A549 treated with RU486 at 1 μM for 4 hours (cell line): Measurements from ENCODE around the gene ADD1. TPM values are rescaled to one million over a fixed set of nuclear protein-coding genes. Genes with fewer than 3 reads are reported as not detected.

Source experiments
- total RNA-seq: library from RNA; stranded (reverse); fragments of 200-300 nt; extraction: Qiagen RNA extraction; gene quantifications from 5 replicates; pipeline ENCODE4 v1.2.3, GENCODE V29; 2022; ENCODE audit warnings: low read depth

ADD1 gene, protein sequence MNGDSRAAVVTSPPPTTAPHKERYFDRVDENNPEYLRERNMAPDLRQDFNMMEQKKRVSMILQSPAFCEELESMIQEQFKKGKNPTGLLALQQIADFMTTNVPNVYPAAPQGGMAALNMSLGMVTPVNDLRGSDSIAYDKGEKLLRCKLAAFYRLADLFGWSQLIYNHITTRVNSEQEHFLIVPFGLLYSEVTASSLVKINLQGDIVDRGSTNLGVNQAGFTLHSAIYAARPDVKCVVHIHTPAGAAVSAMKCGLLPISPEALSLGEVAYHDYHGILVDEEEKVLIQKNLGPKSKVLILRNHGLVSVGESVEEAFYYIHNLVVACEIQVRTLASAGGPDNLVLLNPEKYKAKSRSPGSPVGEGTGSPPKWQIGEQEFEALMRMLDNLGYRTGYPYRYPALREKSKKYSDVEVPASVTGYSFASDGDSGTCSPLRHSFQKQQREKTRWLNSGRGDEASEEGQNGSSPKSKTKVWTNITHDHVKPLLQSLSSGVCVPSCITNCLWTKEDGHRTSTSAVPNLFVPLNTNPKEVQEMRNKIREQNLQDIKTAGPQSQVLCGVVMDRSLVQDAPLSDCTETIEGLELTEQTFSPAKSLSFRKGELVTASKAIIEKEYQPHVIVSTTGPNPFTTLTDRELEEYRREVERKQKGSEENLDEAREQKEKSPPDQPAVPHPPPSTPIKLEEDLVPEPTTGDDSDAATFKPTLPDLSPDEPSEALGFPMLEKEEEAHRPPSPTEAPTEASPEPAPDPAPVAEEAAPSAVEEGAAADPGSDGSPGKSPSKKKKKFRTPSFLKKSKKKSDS
- 66.0 to 88.1 TPM (median 82.7 TPM) in 5 replicates for total RNA-seq

DNA sequence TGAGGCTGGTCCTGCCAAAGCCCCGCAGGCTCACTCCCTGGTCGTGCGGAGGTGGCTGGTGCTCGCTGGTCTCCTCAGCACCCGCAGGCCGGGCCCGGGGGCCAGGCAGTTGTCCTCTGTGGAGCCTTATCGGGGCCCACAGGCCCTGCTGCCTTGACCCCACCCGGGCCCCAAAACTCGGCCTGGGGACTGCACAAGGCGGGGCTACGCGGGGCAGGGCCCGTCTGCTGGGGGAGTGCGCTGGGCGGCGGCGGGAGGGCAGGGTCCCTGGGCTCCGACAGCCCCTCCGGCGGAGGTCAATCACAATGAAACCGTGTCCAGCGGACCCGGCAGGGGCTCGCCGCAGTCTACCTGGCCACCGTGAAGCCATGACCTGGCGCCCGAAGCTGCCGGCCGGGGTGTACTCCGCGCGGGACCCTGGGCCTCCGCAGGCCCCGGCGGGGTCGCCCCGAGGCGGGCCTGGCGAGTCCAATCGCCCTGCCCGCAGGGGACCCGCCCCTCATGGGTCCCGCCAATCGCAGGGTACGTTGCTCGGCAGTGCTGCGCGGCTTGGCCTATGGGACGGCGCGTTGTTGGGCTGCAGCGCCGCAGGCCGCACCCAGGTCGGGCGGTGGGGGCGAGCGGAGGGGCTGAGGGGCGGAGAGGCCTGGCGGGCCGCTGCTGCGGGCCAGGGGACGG, at the start of gene ADD1:
Gene ADD1 (plus strand): TSS at position 582 of the 678 bp plus-strand sequence. CDS start 32,072 bp downstream, outside the sequence.

DNA sequence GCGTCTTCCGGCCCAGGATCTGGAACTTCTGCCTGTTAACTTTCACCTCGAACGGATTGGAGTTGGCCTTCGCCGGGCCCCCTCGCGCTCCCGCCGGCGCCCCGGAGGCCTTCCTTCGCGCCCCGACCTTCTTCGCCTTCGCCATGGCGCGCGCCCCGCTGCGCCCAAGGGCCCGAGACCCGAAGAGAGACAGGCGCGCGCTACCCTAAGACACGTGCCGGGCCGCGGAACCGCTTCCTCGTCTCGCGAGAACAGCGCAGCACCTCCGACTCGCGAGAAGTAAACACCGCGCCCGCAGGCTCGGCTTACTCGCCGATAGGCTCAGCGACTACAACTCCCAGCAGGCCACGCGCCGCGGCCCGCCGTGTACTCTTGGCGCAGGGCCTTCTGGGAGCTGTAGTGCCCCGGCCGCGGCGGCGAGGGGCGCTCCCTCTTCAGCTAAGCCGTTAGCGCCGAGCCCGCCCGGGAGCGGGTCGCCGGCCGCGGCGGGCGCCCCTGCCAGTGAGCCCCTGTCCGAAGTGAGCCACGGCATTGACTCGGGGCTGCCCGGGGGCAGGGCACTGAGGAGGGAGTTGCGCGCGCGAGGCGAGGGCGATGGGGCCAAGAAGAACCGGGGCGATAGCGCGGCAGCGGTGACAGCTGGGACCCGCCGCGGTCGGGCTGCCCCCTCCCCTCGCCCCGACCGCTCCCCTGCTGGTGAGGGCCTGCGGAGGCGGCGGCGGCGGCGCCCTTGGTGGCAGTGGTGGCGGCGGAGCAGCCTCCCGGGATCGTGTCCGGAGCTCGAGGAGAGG, 119.7 kb downstream of the ADD1 start, which contains the start of the genes GRK4 and NOP14:
Gene GRK4 (plus strand): TSS at position 397 of the 791 bp plus-strand sequence. CDS start 500 bp downstream, outside the sequence.
Gene NOP14 (minus strand): TSS at position 232 of the 791 bp plus-strand sequence. CDS start 87 bp downstream, at position 145.

Other genes with a start within 250 kb of the ADD1 start
- 31.0 to 42.8 TPM (median 42.0 TPM) in 5 replicates for gene TNIP2, start 87.5 kb upstream of the ADD1 start, total RNA-seq
- gene SH3BP2, start 50.8 kb upstream of the ADD1 start, total RNA-seq: 2.1 to 5.5 TPM (median 3.4 TPM) in 5 replicates
- 28.0 to 32.3 TPM (median 29.5 TPM) in 5 replicates for gene NOP14, start 119.6 kb downstream of the ADD1 start, total RNA-seq
- gene GRK4, start 119.7 kb downstream of the ADD1 start, total RNA-seq: 1.5 to 2.0 TPM (median 1.6 TPM) in 5 replicates
- gene HTT-AS, start 230.7 kb downstream of the ADD1 start, total RNA-seq: not detected in 5 replicates
- 11.0 to 16.7 TPM (median 13.5 TPM) in 5 replicates for gene HTT, start 230.8 kb downstream of the ADD1 start, total RNA-seq